ENCODE results near the gene GRIN3B.

Gene GRIN3B

DNA sequence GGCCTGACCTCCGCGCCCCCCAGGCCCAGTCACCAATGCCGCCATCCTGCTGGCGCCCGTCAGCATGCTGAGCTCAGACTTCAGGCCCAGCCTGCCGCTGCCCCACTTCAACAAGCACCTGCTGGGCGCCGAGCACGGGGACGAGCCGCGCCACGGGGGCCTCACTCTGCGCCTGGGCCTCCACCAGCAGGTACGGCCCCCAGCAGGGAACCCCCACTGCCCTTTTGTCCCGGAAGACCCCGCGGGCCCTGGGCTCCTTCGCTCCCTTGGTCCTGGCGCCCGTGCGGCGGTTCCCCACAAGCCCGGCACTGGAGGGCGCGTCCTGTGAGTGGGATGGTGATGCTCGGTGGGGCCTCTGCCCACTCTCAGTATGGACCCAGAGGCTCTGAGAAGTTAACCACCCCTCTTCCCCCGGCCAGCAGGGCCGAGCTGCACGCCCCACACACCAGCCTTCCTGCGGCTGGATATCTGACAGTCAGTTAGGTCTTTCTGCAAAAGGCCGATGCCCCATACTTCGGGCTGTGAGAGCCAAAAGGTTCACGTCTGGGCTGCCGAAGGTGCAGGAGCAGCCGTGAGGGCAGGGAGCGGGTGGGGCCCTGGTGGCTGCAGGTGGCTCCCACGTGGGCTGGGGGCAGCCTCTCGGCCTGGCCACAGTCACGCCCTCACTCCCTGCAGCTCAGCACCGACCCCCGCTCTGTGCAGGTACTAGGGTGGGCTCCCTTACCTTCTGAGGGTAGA lies 8.1 kb upstream of the GRIN3B start:
- TF ChIP-seq, protein P1, sequence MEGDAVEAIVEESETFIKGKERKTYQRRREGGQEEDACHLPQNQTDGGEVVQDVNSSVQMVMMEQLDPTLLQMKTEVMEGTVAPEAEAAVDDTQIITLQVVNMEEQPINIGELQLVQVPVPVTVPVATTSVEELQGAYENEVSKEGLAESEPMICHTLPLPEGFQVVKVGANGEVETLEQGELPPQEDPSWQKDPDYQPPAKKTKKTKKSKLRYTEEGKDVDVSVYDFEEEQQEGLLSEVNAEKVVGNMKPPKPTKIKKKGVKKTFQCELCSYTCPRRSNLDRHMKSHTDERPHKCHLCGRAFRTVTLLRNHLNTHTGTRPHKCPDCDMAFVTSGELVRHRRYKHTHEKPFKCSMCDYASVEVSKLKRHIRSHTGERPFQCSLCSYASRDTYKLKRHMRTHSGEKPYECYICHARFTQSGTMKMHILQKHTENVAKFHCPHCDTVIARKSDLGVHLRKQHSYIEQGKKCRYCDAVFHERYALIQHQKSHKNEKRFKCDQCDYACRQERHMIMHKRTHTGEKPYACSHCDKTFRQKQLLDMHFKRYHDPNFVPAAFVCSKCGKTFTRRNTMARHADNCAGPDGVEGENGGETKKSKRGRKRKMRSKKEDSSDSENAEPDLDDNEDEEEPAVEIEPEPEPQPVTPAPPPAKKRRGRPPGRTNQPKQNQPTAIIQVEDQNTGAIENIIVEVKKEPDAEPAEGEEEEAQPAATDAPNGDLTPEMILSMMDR (IDR thresholded peaks at IDR 0.05; ENCODE audit: control insufficient read depth, extremely low read depth, insufficient read depth), result no peak
- DNase-seq (ENCODE audit: low read depth), result no peak
- H3K4me3 ChIP-seq (ENCODE audit: low read depth, low read length), result no peak overlapping the region

DNA sequence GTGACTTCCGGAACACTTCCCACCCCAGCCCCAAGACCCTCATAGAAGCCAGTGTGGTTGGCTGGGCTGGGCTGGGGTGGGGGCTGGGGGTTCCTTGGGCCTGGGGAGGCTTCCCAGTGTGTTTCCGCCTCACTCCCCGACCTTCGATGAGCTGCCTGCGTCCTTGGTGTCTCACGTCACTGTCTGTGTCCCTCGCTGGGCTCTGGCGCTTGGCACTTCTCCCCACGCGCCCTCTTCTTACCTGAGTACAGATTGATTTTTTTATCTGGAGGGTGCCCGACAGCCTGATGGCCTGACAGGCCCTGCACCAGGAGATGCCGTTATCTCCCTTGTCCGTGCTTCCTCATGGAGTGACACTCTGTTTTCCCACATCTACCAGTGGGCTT lies 7.6 kb upstream of the GRIN3B start:
- no peak overlapping the region for H3K4me3 ChIP-seq (ENCODE audit: low read depth, low read length)
- TF ChIP-seq, protein P1 (IDR thresholded peaks at IDR 0.05; ENCODE audit: control insufficient read depth, extremely low read depth, insufficient read depth), result no peak
- DNase-seq (ENCODE audit: low read depth), result no peak

DNA sequence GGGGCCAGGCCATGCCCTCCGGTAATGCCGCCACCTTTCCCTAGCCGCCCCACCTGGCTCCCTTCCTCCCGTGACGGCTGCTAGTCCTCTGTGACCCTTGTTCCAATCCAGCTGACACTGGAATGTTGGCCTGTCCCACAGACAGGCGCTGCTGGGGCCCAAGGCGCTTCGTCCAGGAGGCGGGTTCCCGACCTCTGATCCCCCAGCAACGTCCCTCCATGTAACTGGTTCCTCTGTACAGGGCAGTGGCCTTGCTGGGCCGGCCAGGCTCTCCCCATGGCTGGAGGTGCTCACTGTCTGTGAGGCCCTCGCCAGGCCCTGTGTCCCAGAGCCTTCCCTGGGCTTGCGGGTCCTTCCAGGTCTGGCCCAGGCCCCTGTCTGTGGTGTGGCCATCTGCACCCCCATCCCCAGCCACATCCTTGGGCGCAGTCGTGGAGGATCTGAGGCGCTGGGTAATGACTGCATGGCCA lies 6.8 kb upstream of the GRIN3B start:
- H3K4me3 ChIP-seq (ENCODE audit: low read depth, low read length), result no peak overlapping the region
- TF ChIP-seq, protein P1 (IDR thresholded peaks at IDR 0.05; ENCODE audit: control insufficient read depth, extremely low read depth, insufficient read depth), result no peak
- DNase-seq (ENCODE audit: low read depth), result no peak

DNA sequence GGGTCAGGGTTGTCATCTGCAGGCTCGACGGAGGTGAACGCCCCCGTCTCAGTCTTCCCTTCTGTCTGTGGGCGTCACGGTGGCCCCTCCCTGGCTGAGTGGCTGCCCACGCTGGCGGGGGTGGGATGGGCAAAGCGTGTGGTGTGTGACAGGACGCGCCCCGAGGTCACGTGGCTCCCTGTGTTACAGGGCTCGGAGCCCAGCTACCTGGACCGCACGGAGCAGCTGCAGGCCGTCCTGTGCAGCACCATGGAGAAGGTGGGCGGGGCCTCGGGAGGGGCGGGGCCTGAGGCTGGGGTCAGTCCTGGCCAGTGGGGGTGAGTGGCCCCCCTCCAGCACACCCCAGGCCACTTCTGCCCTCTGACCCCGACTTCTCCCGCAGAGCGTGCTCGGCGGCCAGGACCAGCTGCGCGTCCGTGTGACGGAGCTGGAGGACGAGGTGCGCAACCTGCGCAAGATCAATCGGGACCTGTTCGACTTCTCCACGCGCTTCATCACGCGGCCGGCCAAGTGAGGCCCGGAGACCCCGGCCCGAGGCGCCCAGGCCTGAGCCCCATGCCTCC lies 6.3 kb upstream of the GRIN3B start:
- H3K4me3 ChIP-seq (ENCODE audit: low read depth, low read length), result no peak overlapping the region
- TF ChIP-seq, protein P1 (IDR thresholded peaks at IDR 0.05; ENCODE audit: control insufficient read depth, extremely low read depth, insufficient read depth), result no peak
- no peak for DNase-seq (ENCODE audit: low read depth)

DNA sequence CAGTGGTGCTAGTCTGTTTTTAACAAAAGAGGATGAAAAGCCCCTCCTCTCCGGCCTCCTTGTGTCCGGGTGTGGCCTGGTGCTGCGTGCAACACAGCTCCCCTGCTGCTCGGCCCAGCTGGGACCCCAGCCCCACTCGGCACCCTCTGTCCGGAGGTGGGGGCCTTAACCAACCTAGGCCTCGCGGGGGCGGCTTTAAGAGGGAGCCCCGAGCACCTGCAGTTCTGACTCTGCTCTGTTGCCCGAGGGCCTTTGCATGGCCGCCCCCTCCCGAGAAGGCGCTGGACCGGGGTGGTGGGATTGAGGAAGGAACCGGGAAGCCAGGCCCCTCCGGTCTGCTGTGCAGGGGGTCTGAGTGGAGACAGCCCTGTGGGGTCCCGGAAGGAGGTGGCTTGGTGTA lies 5.7 kb upstream of the GRIN3B start:
- no peak for DNase-seq (ENCODE audit: low read depth)
- TF ChIP-seq, protein P1 (IDR thresholded peaks at IDR 0.05; ENCODE audit: control insufficient read depth, extremely low read depth, insufficient read depth), result no peak
- no peak overlapping the region for H3K4me3 ChIP-seq (ENCODE audit: low read depth, low read length)

DNA sequence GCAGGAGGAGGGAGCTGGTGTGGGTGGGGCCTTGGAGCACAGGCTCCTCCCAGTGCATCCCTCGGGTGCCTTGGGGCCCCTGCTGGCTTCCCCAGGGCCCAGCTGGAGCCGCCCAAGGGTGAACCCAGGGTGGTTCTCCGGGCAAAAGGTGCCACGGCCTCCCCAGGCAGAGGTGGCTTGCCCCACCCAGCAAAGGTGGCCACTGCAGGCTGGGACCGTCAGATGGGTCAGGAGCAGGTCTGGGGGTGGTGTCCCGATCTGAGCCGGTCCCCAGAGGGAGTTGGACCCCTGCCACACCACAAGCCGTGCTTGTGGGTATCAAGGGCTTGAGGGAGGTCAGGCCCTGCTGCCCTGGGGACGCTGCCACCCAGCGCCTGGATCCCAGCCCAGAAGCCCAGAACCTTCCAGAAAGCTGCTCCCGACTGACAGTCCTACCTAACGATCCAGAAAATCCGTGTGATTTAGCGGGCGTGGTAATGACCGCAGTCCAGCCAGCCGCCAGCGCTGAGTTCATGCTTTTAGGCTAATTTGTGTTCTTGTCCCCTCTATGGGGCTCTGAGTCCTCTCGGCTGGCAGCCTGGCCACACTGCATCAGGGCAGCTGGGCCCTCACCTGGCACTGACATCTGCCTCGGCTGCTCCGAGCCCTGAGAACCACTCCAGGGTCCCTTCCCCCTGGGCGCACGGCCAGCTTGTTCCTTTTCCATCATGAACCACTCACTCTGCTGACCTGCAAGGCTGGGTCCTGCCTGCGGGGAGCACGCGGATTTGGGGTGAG lies 5.0 kb upstream of the GRIN3B start:
- DNase-seq (ENCODE audit: low read depth), result no peak
- no peak overlapping the region for H3K4me3 ChIP-seq (ENCODE audit: low read depth, low read length)
- TF ChIP-seq, protein P1 (IDR thresholded peaks at IDR 0.05; ENCODE audit: control insufficient read depth, extremely low read depth, insufficient read depth), result no peak
